Calu3 (cell line): ENCODE measurements around the gene KYAT1. TPM values are rescaled to one million over a fixed set of nuclear protein-coding genes. Genes with fewer than 3 reads are reported as not detected.

ENCODE experiments used
- BruUV-seq: library from RNA; stranded (reverse); fragments of 400-500 nt; replicated peaks from 2 replicates; lab custom pipeline; 2021; lab: Mats Ljungman, UMichigan
- CTCF ChIA-PET: fragments of 300-600 bp; sonication (Branson Sonifier 250); formaldehyde crosslinking; loops from one replicate; lab custom pipeline; 2022; ENCODE audit warnings: antibody characterized with exemption; lab: Charles Lee
- DNase-seq: peaks from one replicate; pipeline ENCODE4 v3.0.0; 2022
- H3K27ac Mint-ChIP-seq: one replicate; pipeline ENCODE4 v1.8.0; 2022; ENCODE audit warnings: mixed read lengths; ENCODE audit not compliant: unreplicated experiment
- H3K27me3 Mint-ChIP-seq: one replicate; pipeline ENCODE4 v1.8.0; 2022; ENCODE audit warnings: mixed read lengths; ENCODE audit not compliant: unreplicated experiment
- H3K36me3 Mint-ChIP-seq: one replicate; pipeline ENCODE4 v1.8.0; 2022; ENCODE audit warnings: mild to moderate bottlenecking, moderate library complexity, mixed read lengths; ENCODE audit not compliant: insufficient read depth, unreplicated experiment
- H3K4me1 Mint-ChIP-seq: one replicate; pipeline ENCODE4 v1.8.0; 2022; ENCODE audit warnings: mild to moderate bottlenecking, low read depth, mixed read lengths; ENCODE audit not compliant: unreplicated experiment
- H3K4me3 Mint-ChIP-seq: one replicate; pipeline ENCODE4 v1.8.0; 2022; ENCODE audit warnings: mild to moderate bottlenecking, low read depth, moderate library complexity, mixed read lengths; ENCODE audit not compliant: unreplicated experiment
- H3K9me3 Mint-ChIP-seq: one replicate; pipeline ENCODE4 v1.8.0; 2022; ENCODE audit warnings: low read depth, mixed read lengths; ENCODE audit not compliant: unreplicated experiment
- intact Hi-C: fragments of 100-400 bp; cut with micrococcal nuclease; formaldehyde crosslinking; loops from one replicate; pipeline ENCODE4 v1.10.0; 2022; ENCODE audit not compliant: unreplicated experiment
- total RNA-seq: library from RNA; stranded (reverse); gene quantifications from 2 replicates; pipeline ENCODE4 v1.2.3, GENCODE V29; 2022
- TF ChIP-seq, protein P1 (sequence below): fragments of 200-600 bp; IDR thresholded peaks from one replicate; pipeline ENCODE4 v1.8.0; 2022; ENCODE audit warnings: antibody characterized with exemption; ENCODE audit not compliant: unreplicated experiment

Gene KYAT1
- total RNA-seq, 1 experiment from 2014 or later = 4.1 TPM

DNA sequence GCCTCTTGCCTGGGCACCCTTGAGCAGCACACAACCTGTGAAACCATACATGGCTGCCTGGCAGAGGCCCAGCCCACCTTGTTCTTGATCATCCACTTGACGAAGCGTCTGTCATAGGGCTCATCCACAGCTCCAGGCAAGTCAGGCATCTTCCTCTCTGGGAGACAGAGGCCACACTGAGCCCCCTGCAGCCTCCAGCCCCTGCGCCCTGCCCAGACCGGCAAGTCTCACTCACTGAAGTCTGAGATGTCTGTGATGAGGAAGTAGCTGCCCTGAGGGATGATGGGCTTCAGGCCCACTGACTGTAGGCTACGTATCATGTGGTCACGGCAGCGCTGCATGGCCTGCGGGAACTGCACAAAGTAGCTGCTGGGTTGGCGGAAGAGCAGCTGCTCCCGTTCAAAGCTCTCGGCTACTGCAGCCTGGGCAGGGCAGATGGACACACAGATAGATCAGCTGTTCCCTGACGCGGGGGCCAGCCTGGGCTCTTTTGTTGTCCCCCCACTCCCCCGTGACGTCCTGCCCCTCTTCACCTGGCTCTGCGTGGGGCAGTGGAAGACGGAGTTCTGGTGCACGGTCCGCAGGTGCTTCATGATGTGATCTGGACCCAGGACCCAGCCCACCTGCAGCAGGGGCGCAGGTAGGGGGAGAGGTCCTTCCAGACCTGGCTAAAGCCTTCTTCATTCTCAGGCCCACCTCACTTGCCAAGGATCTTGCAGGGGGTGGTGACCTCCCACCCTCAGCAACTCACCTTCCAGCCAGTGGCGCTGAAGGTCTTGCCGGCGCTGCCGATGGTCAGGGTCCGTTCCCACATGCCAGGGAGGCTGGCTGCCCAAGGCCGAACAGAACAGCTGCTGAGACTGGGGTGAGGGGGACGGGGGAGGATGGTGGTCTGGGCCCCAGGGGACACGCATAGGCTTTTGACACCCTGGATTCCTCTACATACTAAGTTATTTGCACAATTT is 46.2 kb downstream of the KYAT1 start:
- Mint-ChIP-seq H3K36me3 (no peaks in the 10 kb centered on the region), H3K27me3 (no peaks in the 10 kb centered on the region), H3K4me1 (no peaks in the 10 kb centered on the region), H3K27ac (no peak overlapping the region), H3K9me3 (no peaks in the 10 kb centered on the region), H3K4me3 (no peak overlapping the region)
- intact Hi-C loops = no loop called here
- TF ChIP-seq, protein P1, sequence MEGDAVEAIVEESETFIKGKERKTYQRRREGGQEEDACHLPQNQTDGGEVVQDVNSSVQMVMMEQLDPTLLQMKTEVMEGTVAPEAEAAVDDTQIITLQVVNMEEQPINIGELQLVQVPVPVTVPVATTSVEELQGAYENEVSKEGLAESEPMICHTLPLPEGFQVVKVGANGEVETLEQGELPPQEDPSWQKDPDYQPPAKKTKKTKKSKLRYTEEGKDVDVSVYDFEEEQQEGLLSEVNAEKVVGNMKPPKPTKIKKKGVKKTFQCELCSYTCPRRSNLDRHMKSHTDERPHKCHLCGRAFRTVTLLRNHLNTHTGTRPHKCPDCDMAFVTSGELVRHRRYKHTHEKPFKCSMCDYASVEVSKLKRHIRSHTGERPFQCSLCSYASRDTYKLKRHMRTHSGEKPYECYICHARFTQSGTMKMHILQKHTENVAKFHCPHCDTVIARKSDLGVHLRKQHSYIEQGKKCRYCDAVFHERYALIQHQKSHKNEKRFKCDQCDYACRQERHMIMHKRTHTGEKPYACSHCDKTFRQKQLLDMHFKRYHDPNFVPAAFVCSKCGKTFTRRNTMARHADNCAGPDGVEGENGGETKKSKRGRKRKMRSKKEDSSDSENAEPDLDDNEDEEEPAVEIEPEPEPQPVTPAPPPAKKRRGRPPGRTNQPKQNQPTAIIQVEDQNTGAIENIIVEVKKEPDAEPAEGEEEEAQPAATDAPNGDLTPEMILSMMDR = no peak
- CTCF ChIA-PET = no interaction called here
- no TSS peak for BruUV-seq
- no peak for DNase-seq

DNA sequence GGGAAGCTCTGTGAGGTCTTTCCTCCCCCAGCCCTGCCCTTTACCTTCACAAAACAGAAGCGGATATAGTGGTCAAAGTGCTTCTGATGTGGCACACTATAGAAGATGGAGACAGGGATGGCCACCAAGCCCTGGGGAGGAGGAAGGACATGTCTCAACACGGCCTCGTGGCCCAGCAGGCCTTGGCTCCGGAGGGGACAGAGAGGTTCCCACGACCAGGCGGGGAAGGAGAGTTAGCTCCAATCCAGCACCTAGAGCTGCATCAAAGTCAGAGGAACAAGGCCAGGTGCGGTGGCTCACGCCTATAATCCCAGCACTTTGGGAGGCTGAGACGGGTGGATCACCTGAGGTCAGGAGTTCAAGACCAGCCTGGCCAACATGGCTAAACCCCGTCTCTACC is 48.1 kb downstream of the KYAT1 start:
- TF ChIP-seq, protein P1 = no peak
- Mint-ChIP-seq H3K9me3 (no peaks in the 10 kb centered on the region), H3K36me3 (peaks cover 14% of the 10 kb centered on the region), H3K4me1 (peaks cover 4% of the 10 kb centered on the region), H3K27ac (no peak overlapping the region), H3K27me3 (no peaks in the 10 kb centered on the region), H3K4me3 (no peak overlapping the region)
- CTCF ChIA-PET = interaction anchor here (0.6 kb wide), 1 partner anchor 182 kb away, joined by 3 read pairs; no protein-coding TSS in a partner anchor
- intact Hi-C loops = no loop called here
- no TSS peak for BruUV-seq
- no peak for DNase-seq

DNA sequence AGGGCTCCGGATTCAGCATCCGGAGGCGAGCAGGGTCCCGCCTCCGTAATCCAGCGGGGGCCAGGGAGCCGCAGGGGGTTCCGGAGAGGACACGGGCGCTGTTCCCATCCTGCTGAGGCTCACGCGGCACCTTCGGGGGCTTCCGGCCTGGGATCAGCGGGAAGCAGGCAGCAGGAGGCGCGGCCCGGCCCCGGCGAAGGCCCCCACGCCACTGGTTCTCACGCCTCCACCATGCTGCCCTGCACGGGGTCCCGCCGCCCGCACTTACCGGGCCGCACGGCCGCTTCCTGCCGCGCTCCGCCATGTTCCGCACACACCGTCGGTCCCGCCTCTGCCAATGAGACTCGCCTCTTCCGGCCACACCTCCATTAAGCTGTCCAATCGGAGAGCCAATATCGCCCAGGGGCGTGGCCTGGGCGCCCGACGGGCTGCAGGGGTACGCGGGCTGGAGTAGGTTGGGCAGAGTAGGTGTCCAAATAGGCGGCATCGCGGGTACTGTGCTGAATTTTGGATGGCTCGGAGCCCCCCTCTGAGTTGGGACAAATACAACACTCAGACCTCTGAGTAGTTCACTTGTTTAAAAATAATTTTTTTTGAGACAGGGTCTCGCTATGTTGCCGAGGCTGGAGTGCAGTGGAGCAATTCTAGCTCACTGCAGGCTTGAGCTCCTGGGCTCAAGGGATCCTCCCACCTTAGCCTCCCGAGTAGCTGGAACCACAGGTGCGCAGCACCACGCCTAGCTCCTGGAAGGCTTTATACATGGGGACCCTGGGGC is 52.1 kb downstream of the KYAT1 start, which contains the start of gene SPOUT1:
TSS of gene SPOUT1 (minus strand) at position 318 of the 775 bp plus-strand sequence. CDS start at position 304, 14 bp downstream.
- Mint-ChIP-seq H3K27me3 (no peaks in the 10 kb centered on the region), H3K27ac (peak within 1 kb of the TSS; percentile 90), H3K9me3 (no peaks in the 10 kb centered on the region), H3K4me3 (peak within 1 kb of the TSS; percentile 99), H3K4me1 (peaks cover 9% of the 10 kb centered on the region), H3K36me3 (peaks cover 25% of the 10 kb centered on the region)
- CTCF ChIA-PET = interaction anchor here (0.5 to 1.8 kb wide), 4 partner anchors 12 to 189 kb away, joined by 3 to 22 read pairs (median 4); partner anchors contain the start of gene ENDOG
- DNase-seq = peak; percentile 91
- TF ChIP-seq, protein P1 = no peak
- intact Hi-C loops = no loop called here
- BruUV-seq = no TSS peak
